Pancreas (tissue), 10 donors: ENCODE results near the gene LGI2. TPM values are rescaled to one million over a fixed set of nuclear protein-coding genes. Genes with fewer than 3 reads are reported as not detected.

ENCODE experiments used
- ATAC-seq, 4 donors: fragments of 200-7000 bp; cut with Tn5 transposase; one replicate each; pipeline versions ENCODE4 v1.8.0 to v1.9.1; 2020; ENCODE audit warnings: mild to moderate bottlenecking in 4 of 4, moderate library complexity in 4 of 4
- DNase-seq, 6 donors: peaks; one replicate each; pipeline ENCODE4 v3.0.0-alpha.2; 2020
- FAIRE-seq: peaks from 2 replicates; lab custom pipeline; 2012; peaks lifted over from hg19 to GRCh38; lab: Jason Lieb, UNC
- H3K27ac ChIP-seq, 4 donors: fragments of 200-600 bp; sonication (generic); 1 replicate in 3 of 4; 2 replicates in 1 of 4; pipeline versions ENCODE4 v1.5.0 to v1.8.0; 2020
- H3K27me3 ChIP-seq, 4 donors: fragments of 200-600 bp; one replicate each; pipeline ENCODE4 v1.8.0; 2021
- H3K36me3 ChIP-seq, 3 donors: fragments of 200-600 bp; sonication (generic) in 1 of 3; one replicate each; pipeline versions ENCODE4 v1.5.0 to v1.8.0; 2020 to 2021
- H3K4me1 ChIP-seq, 3 donors: fragments of 200-600 bp; one replicate each; pipeline ENCODE4 v1.8.0; 2021
- H3K4me3 ChIP-seq, 4 donors: fragments of 200-600 bp; sonication (generic) in 2 of 4; one replicate each; pipeline versions ENCODE4 v1.5.0 to v1.8.0; 2020 to 2021
- H3K9me3 ChIP-seq, 4 donors: fragments of 200-600 bp; one replicate each; pipeline ENCODE4 v1.8.0; 2021
- CTCF ChIP-seq, 4 donors: fragments of 200-600 bp; sonication (generic) in 3 of 4; IDR thresholded peaks; one replicate each; pipeline versions ENCODE4 v1.5.0 to v1.8.0; 2021; ENCODE audit warnings: antibody characterized with exemption in 4 of 4
- WGBS, 2 donors: extraction: QIAGEN DNeasy Blood & Tissue Kit; methylation state at CpG; one replicate each; pipeline ENCODE4 v1.1.7; 2013; 5-methylcytosine and 5-hydroxymethylcytosine counted together
- intact Hi-C, 3 donors: fragments of 100-400 bp; cut with DNase I; formaldehyde crosslinking; loops; one replicate each; pipeline versions ENCODE4 v1.11.1 to v1.14.2; 2022
- polyA plus RNA-seq, 2 donors: library from polyadenylated mRNA; stranded (reverse); fragments of 200-250 nt; gene quantifications; one replicate each; pipeline ENCODE4 v1.2.3, GENCODE V29; 2013
- total RNA-seq, 6 donors: library from RNA; stranded (reverse); fragmentation: NEBNext Ultra II Directional in 4 of 6; extraction: Animal tissue kit (Norgen Biotek cat#: 25700) in 4 of 6; gene quantifications; one replicate each; pipeline versions ENCODE4 v1.2.1 to v1.2.4, GENCODE V29; 2021 to 2023
- donor health status: healthy with polysubstance abuse.
- donor health status: DM: no; HTN: no; CAD: no; lungs with moderate emphysema.
- donor health status: DM: no; HTN: no; CAD: no.
- donor health status: control.
- donor health status: control.
- donor health status: Bipolar disorder and iron deficiency.
- donor health status: DM: yes; HTN: yes; CAD: no.
- donor health status: DM: no; HTN: no; CAD: no.
- donor health status: DM: no; HTN: no; CAD: no.
- donor health status: DM: yes; HTN: yes; CAD: no.

LGI2 gene
- total and polyA plus RNA-seq, 8 donors = 0.22 to 1.7 (median 0.70) TPM

- no peaks in the 10 kb centered on the region for H3K27me3 ChIP-seq
- WGBS, 2 donors = 85 to 92% methylated on average over 5 of the region's 5 CpGs
- TF ChIP-seq CTCF (IDR thresholded peaks at IDR 0.05) = no peak
- FAIRE-seq (no peak), ATAC-seq (no peak), DNase-seq (no peak)
- H3K9me3 ChIP-seq = no peaks in the 10 kb centered on the region
- intact Hi-C loops = no loop called here
- H3K36me3 ChIP-seq = no peaks in the 10 kb centered on the region
- no peak overlapping the region for H3K4me3 ChIP-seq
- H3K27ac ChIP-seq = no peak overlapping the region
- no peaks in the 10 kb centered on the region for H3K4me1 ChIP-seq
These were observed 60.6 kb downstream of the LGI2 start for GRCh38 chr4:24970191-24970590.

GRCh38 chr4:24969486-24969885, 61.3 kb downstream of the LGI2 start:
- no peak for DNase-seq

GRCh38 chr4:24968992-24969391, 61.8 kb downstream of the LGI2 start:
- FAIRE-seq (no peak), ATAC-seq (no peak), DNase-seq (no peak)
- intact Hi-C loops = no loop called here
- no peak overlapping the region for H3K27ac ChIP-seq
- no peak for TF ChIP-seq CTCF (IDR thresholded peaks at IDR 0.05)
- no peaks in the 10 kb centered on the region for H3K4me1 ChIP-seq
- H3K36me3 ChIP-seq = no peaks in the 10 kb centered on the region
- WGBS, 2 donors = 94 to 96% methylated on average over 3 of the region's 3 CpGs
- no peak overlapping the region for H3K4me3 ChIP-seq
- H3K27me3 ChIP-seq = no peaks in the 10 kb centered on the region
- H3K9me3 ChIP-seq = no peaks in the 10 kb centered on the region

More at GRCh38 chr4:24969486-24969885, 61.3 kb downstream of the LGI2 start:
- Histone ChIP-seq H3K4me3 (no peak overlapping the region), H3K9me3 (no peaks in the 10 kb centered on the region), H3K4me1 (no peaks in the 10 kb centered on the region), H3K27me3 (no peaks in the 10 kb centered on the region), H3K27ac (no peak overlapping the region), H3K36me3 (no peaks in the 10 kb centered on the region)
- FAIRE-seq (no peak), ATAC-seq (no peak)
- intact Hi-C loops = no loop called here
- TF ChIP-seq CTCF (IDR thresholded peaks at IDR 0.05) = no peak
- WGBS, 2 donors = 82 to 92% methylated on average over 6 of the region's 6 CpGs

- no peaks in the 10 kb centered on the region for H3K9me3 ChIP-seq
- H3K36me3 ChIP-seq = no peaks in the 10 kb centered on the region
- WGBS, 2 donors = 84 to 87% methylated on average over 6 of the region's 6 CpGs
- DNase-seq (no peak), FAIRE-seq (no peak), ATAC-seq (no peak)
- TF ChIP-seq CTCF (IDR thresholded peaks at IDR 0.05) = no peak
- no peaks in the 10 kb centered on the region for H3K27me3 ChIP-seq
- H3K27ac ChIP-seq = no peak overlapping the region
- H3K4me3 ChIP-seq = no peak overlapping the region
- H3K4me1 ChIP-seq = no peaks in the 10 kb centered on the region
- intact Hi-C loops = no loop called here
These were observed 62.5 kb downstream of the LGI2 start for GRCh38 chr4:24968278-24968677.

GRCh38 chr4:24967346-24967745, 63.4 kb downstream of the LGI2 start:
- Histone ChIP-seq H3K27me3 (no peaks in the 10 kb centered on the region), H3K4me1 (no peaks in the 10 kb centered on the region), H3K27ac (no peak overlapping the region), H3K9me3 (no peaks in the 10 kb centered on the region), H3K4me3 (no peak overlapping the region), H3K36me3 (no peaks in the 10 kb centered on the region)
- DNase-seq (no peak), ATAC-seq (no peak), FAIRE-seq (no peak)
- intact Hi-C loops = no loop called here
- TF ChIP-seq CTCF (IDR thresholded peaks at IDR 0.05) = no peak
- 71 to 82% methylated on average over 4 of the region's 4 CpGs for WGBS, 2 donors
